SKM-1 (cell line): ENCODE measurements around the gene SMTNL2.
"Not testable (repeated sequence)": the region's sequence is repeated elsewhere in the genome, so short reads cannot be mapped to it uniquely, and the experiment has no call there.

ENCODE experiments used
- DNase-seq: peaks from one replicate; lab custom pipeline; 2025; ENCODE audit not compliant: unreplicated experiment; lab: John Stamatoyannopoulos, UW

The SMTNL2 gene

GRCh38 chr17:4599505-4600281, 15.4 kb downstream of the SMTNL2 start:
- no peak for DNase-seq

DNA sequence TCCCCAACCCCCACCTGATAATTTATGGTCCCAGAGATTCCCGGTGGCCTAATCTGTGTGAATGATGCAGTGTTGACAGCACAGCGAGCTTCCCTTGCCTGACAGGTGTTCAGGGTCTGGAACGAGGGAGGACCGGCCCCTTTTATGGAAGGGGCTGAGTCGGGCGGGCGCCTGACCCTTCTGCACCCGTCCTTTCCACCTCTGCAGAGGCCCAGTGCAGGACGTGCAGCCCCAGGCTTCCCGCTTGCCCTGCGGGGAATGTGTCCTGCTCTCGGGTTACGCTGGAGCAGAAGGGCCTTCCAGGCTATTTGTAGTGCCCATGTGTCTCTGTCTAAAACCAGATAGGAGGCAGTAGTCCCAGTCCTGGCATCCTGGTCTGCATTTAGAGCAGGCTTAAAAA, 16.2 kb downstream of the SMTNL2 start:
- DNase-seq: no peak

DNA sequence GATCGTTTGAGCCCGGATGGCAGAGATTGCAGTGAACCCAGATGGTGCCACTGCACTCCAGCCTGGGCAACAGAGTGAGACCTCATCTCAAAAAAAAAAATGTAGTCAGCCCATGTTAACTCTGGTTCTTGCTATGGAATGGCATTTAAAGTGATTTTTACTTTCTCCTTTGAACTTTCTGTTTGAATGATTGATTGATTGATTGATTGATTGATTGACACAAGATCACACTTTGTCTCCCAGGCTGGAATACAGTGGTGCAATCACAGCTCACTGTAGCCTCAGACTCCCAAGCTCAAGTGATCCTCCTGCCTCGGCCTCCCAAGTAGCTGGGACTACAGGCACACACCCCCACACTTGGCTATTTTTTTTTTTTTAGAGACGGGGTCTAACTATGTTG, 17.0 kb downstream of the SMTNL2 start:
- DNase-seq: no peak

DNA sequence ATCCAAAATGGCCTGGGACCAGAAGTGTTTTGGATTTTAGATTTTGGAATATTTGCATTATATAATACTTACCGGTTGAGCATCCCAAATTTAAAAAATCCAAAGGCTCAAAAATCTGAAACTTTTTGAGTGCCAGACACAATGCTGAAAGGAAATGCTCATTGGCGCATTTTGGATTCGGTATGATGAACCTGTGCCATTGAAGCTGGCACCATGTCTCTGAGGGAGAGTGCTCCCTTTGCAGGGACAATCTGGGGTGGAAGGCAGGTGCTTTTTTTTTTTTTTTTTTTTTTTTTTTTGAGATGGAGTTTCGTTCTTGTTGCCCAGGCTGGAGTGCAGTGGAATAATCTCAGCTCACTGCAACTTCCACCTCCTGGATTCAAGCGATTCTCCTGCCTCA, 17.7 kb downstream of the SMTNL2 start:
- DNase-seq: no peak

GRCh38 chr17:4604111-4604644, 19.8 kb downstream of the SMTNL2 start:
- no peak for DNase-seq

DNA sequence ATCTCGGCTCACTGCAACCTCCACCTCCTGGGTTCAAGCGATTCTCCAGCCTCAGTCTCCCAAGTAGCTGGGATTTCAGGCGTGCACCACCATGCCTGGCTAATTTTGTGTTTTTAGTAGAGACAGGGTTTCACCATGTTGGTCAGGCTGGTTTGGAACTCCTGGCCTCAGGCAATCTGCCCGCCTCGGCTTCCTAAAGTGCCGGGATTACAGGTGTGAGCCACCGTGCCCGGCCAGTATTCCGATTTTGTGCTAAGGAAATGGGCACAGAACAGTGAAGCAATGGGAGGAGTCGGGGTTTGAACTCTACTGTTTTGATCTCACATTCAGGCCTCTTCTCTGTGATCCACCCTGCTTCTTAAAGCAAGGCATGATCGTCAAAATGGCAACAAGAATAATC, 20.4 kb downstream of the SMTNL2 start:
- DNase-seq: not testable (repeated sequence)

GRCh38 chr17:4605826-4606225, 21.5 kb downstream of the SMTNL2 start:
- DNase-seq: no peak

DNA sequence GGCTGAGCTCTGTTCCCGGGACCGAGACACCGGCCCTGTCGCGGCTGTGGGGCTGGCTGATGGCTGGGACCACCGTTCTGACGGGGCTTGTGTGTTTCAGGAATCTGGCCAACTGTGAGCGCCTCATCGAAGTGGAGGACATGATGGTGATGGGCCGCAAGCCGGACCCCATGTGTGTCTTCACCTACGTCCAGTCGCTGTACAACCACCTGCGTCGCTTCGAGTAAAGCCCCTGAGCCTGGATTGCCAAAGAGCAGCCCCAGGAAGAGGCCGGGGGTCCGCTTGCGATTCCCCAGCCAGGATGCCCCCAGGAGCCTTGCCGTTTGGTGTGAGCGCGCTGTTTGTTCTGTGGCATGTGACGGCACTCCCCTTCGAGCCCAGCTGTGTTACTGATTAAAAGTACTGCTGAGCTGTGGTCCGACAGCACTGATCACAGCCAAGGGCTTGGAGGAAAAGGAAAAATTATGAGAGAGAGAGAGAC, 23.0 kb downstream of the SMTNL2 start:
- no peak for DNase-seq

GRCh38 chr17:4607773-4608187, 23.5 kb downstream of the SMTNL2 start:
- no peak for DNase-seq

DNA sequence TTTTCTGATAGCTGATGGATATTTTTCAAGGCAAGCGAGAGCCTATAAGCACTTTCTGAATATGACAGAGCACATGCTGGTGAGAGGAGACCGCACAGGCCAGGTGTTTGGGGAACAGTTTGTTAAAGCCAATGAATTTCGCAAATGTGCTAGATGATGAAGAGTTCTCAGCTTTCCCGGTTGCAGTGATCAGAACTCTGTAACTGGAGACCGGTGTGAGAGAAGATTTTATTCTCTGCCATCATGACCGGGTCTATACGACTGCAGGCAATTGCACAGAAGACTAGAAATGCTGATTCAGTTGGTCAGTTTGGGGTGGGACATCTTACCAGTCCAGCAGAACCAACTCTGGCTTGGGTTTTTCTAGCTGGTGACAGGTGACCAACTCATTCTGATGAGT, 25.4 kb downstream of the SMTNL2 start:
- DNase-seq: no peak

DNA sequence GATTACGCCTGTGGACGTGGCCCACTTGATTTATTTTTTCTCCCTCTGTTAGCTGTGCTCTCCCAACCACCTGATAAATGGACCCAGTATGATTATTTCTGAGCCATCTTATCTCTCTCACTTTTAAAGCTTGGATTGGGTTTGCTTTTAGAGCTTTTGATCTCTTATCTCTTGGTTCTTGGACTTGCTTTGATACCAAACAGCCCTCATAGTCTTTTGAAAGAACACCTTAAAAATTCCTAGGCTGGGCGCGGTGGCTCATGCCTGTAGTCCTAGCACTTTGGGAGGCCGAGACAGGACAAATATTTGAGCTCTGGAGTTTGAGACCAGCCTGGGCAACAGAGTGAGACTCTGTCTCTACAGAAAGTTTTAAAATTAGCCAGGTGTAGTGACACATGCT, 25.8 kb downstream of the SMTNL2 start:
- no peak for DNase-seq

- no peak for DNase-seq
These were observed 26.3 kb downstream of the SMTNL2 start for GRCh38 chr17:4610656-4611055.

- DNase-seq: no peak
These were observed 32.1 kb downstream of the SMTNL2 start for GRCh38 chr17:4616476-4616875.

- no peak for DNase-seq
These were observed 32.8 kb downstream of the SMTNL2 start for GRCh38 chr17:4617090-4617489.

- DNase-seq: no peak
These were observed 33.4 kb downstream of the SMTNL2 start for GRCh38 chr17:4617590-4618351.

DNA sequence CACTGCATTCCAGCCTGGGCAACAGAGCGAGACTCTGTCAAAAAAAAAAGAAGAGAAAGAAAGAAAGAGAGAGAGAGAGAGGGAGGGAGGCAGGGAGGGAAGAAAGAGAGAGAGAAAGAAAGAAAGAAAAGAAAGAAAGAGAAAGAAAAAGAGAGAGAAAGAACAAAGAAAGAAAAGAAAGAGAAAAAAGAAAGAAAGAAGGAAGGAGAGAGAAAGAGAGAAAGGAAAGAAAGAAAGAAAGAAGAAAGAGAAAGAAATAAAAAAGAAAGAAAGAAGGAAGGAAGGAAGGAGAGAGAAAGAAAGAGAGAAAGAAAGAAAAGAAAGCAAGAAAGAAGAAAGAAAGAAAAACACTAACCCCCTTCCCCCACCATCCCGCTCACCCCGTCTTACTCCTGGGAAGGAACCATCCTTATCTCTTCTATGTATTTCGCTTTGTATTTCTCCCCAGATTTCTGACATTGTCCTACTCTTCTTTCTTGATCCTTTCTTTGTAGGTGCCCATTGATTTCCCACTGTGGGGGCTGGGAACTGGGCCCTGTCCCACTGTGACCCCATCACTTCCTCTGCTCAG, 36.3 kb downstream of the SMTNL2 start:
- DNase-seq: no peak

- DNase-seq: no peak
These were observed 38.0 kb downstream of the SMTNL2 start for GRCh38 chr17:4622375-4622774.

DNA sequence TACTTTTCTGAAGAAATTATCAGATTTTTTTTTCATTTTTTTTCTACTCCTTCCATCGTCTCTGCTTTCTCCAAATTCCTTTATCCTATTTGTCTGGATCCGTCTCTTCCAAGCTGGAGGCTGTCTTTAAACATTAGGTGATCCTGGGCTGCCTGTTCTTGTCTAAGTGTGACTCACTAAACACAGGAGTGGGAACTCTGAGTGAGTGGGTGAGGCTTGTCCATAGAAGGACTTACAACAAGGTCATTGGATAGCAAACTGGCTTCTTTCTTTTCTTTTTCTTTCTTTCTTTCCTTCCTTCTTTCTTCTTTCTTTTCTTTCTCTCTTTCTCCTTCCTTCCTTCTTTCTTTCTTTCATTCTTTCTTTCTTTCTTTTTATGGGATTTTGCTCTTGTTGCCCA, 38.9 kb downstream of the SMTNL2 start:
- DNase-seq: no peak

DNA sequence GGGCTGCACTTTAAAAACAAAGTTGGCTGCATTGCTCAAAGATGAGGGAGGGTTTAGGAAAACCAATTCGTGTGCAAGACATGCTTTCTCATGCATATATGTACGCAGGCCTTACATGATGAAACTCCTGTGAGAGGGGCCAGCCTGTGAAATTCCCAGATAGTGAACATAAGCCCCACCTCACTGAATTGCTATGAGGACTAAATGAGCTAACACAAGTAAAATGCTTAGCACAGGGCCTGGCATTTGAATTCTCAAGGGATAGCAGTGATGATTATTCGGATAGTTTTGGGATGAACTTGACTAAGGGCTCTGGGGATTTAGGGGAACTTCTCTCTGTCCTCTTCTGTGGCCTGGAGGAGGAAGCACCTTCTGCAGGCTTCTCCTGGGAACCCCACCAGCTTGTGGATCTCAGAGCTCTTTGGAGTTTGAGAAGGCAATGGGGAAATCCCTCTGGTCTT, 40.2 kb downstream of the SMTNL2 start:
- DNase-seq: not testable (repeated sequence)

DNA sequence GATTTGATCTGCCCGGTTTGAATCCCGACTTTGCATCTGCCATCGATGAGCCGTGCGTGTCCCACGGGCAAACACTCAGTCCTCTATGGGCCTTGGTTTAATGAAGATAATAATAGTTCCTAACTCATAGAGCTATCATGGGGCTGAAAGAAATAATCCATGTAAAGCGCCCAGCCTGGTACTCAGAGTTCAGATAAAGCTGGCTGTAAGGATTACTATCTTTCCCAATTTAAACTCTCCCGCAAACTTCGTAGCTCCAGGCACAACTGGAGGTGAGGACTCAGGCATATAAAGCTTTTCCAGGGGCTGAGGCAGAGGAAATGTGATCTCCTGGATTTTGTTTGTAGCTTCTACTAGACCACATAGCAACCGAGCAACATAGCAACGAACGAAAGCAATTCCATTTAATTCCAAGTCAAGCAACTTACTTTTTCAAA, 40.9 kb downstream of the SMTNL2 start:
- DNase-seq: no peak

DNA sequence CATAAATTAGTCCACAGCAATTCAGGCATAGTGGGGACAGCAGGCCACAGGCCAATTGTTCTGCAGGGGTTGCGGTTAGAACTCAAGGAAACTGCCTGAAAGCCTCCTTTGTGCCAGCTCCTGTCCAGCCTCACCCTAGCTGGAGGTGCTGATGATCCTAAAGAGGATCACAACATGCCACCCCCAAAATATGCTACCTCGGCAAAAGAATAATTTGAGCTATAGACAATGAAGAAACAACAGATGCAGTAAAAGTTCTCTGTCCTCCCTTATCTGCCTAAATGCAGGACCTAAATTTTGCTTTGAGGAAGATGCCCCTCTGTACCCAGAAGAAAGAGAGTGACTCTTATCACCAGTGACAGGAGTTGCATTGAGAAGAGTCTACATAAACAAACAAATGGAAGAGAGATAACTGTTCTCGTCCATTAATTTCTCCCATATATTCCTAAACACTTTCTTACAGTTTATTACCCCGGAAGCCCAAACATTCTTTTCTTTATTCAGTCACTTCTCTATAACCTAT, 42.5 kb downstream of the SMTNL2 start:
- DNase-seq: no peak
